ENCODE results near the gene DNAH5.
A peak's percentile ranks its signal among the peaks of the same experiment; 100 is the strongest.

GRCh38 chr5:13987843-13988464 is 43.5 kb upstream of the DNAH5 start:
- TF ChIP-seq, protein P1, sequence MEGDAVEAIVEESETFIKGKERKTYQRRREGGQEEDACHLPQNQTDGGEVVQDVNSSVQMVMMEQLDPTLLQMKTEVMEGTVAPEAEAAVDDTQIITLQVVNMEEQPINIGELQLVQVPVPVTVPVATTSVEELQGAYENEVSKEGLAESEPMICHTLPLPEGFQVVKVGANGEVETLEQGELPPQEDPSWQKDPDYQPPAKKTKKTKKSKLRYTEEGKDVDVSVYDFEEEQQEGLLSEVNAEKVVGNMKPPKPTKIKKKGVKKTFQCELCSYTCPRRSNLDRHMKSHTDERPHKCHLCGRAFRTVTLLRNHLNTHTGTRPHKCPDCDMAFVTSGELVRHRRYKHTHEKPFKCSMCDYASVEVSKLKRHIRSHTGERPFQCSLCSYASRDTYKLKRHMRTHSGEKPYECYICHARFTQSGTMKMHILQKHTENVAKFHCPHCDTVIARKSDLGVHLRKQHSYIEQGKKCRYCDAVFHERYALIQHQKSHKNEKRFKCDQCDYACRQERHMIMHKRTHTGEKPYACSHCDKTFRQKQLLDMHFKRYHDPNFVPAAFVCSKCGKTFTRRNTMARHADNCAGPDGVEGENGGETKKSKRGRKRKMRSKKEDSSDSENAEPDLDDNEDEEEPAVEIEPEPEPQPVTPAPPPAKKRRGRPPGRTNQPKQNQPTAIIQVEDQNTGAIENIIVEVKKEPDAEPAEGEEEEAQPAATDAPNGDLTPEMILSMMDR (IDR thresholded peaks at IDR 0.05), result peak; percentile 60 to 80 (median 77)
- no peak for TF ChIP-seq EP300 (IDR thresholded peaks at IDR 0.05)
